ENCODE measurements around the gene MDFIC.

MDFIC gene

DNA sequence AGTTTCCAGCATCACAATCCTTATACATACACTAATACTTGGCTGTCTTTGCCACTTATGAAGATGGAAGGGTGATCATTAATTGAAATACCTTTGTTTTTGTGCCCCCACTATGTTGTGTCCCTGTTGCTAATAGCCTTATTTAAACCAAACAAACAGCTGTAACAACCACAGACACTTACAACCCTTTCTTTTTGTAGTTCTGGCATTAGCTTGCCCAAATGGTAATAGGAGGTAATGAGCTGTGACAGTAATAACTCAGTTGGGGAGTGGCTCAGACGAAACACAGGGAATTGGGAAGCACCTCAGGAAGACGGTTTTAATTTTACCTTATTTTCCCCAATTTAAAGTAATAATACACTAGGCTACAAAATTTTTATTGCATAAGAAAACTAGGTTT is 83.4 kb downstream of the MDFIC start:
- no peak for DNase-seq

DNA sequence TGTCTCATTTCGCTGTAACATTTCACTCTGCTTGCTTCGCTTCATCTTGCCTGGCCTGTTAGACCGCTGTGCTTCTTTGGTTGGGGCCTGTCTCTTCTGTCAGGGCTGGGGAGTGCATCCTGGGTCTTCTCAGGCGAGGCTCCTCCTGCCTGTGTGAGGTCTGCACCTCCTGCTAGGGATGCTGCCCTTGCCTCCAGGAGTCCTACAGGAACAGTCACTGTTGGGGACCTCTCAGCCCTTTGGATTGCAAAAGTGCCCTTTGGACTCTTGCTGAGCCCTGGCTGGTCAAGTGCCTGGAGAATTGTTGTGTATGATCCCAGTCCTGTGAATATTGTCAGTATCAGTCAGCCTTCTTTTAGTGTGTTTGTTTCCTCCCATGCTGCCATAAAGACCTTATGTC is 84.1 kb downstream of the MDFIC start:
- DNase-seq: no peak

DNA sequence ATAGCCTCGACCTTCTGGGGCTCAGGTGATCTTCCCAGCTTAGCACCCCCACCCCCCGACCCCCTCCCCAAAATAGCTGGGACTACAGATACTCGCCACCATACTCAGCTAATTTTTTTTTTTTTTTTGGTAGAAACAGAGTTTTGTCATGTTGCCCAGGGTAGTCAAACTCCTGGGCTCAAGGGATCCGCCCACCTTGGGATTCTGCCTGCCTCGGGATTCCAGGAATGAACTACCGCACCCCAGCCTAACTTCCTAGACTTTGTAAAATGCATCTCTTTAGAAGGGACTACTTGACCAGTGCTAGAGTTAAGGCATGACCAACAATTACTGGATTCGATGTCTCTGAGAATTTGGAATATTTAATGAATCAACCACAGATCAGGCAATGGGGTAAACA is 85.9 kb downstream of the MDFIC start:
- DNase-seq: no peak

DNA sequence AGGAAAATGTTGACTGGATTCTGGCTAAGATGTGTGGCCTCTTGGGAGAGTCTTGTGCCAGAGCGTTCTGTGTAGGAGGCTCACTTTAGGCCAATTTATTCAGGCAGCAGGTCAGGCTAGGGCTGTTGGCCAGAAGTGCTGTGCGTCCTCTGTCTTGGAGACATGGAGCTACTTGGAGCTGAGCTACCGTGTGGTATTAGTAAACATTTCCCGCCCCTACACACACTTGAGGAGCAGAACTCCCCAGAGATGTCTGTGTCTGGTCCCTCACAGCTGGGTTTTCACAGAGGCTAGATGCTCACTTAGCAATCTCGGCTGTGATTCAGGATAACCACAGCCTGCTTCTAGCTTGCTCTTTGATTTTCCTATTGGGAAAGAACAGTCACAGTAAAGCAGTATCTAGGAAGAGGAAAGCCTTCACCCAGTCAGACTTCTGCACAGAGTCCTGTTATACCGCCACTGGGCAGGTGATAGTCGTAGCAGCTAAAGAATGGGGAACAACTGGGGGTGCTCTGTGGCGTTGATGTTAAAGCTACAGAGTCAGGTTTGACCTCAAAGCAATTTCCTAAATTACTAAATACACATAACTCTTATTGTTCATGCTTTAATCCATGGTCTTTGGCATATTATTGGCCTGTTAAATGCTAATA is 86.7 kb downstream of the MDFIC start:
- no peak for DNase-seq

DNA sequence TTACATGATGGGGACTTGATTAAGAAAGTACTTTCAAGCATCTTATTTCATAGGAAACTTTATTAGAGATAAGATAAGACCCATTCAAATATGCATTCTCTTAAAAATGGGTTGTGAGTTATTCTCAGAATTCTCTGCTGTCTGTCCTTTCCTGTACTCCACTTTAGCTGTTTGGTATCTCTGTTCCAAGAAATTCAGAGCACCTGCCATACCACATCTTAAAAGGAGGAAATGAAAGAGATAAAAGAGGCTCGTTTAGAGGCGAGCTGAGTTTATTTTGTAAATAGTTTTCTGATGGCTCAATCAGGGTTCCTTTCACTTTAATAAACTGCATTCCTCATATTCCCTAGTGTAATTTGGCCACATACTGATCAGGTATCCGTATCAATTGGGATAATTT is 87.2 kb downstream of the MDFIC start:
- DNase-seq: no peak

DNA sequence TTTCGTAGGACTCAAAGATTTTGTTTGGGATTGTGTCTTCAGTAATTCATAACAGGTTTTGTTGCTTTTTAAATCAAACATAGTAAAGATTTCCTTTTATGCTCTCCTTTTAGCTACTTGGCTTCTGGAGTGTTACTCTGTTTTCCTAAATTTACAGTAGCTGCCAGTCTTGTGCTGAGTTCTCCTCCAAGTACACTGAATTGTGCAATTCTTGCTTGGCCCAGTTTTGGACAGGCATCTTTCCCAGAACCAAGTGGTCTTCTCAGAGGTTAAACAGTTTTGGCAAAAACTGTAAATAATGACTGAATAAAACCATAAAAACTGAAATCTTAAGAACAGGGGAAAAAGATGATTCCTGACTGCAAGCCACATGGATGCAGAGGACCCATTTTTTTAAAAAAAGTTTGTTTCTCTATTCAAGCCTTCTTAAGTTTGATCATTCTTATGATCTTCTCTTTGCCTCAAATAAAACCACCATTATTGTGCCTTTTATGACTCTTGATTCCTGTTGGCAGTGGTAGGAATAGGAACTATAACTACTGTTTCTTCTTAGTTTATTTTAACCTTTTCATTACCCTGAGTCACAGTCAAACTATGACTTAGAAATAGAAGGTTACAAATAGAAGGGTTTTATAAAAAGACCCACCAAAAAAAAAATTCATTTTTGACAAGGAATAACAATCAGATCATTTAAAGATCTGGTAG is 88.0 kb downstream of the MDFIC start:
- no peak for DNase-seq

DNA sequence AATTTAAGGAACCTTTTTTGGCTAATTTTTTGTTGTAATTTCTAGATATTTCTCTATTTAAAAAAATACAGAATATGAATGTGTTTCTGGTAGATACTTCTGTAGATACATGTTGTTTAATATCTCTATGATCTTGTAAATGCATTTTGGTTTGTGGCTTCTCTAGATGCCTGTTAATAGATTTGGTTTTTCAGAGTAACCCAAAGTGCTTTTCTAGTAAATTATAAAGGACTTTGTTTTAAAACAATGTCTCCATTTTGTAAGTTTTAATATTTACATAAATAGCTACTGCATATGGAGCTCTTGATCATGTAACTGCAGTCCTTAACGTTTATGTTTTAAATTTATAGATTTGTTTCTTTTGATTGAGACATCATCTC is 88.5 kb downstream of the MDFIC start:
- no peak for DNase-seq

DNA sequence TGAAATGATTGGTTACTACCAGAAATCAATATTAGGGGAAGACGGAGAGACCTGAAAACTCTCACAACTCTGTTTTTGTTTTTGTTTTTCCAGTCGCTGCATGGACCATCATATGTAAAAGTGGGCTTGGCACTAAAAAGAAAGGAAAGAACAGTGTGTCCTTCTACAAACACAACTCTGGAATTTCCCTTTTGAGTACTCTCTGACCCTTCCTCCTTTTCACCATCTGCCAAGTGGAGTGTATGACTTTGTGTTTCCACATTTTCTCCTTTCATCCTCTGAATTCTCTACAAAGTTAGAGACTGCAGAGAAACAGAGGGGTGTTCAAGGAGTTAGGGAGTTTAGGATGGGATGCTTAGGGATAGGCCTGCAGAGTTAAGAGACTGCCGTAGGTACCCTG is 92.0 kb downstream of the MDFIC start:
- no peak for DNase-seq

DNA sequence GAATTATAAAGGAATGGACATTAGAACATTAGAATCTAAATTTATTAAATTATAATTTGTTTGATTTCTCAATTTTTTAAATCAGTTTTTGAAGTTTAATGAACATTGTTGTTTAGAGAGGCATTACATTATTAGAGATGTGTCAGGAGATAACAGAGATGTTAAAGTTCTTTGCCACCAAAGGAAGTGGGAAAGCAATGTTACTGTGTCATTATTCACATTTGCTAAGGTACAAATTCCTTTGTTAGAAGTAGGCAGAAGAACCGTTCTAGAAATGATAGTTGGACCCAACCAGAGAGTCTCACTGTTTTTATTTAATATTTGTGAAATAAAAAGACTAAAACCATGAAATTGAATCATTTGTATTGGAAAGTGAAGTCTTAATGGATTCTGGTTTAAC is 92.9 kb downstream of the MDFIC start:
- DNase-seq: no peak

DNA sequence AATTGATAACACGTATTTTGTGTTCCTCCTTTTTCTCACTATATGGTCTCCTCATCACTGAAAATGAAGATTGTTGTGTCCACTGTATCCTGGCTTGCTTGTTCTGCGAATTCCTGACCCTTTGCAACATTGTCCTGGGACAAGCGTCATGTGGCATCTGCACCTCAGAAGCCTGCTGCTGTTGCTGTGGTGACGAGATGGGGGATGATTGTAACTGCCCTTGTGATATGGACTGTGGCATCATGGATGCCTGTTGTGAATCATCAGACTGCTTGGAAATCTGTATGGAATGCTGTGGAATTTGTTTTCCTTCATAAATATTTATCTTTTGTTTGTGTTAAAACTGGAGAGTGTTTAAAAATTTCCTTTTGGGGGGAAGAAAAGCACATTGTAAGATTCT is 93.7 kb downstream of the MDFIC start:
- no peak for DNase-seq

DNA sequence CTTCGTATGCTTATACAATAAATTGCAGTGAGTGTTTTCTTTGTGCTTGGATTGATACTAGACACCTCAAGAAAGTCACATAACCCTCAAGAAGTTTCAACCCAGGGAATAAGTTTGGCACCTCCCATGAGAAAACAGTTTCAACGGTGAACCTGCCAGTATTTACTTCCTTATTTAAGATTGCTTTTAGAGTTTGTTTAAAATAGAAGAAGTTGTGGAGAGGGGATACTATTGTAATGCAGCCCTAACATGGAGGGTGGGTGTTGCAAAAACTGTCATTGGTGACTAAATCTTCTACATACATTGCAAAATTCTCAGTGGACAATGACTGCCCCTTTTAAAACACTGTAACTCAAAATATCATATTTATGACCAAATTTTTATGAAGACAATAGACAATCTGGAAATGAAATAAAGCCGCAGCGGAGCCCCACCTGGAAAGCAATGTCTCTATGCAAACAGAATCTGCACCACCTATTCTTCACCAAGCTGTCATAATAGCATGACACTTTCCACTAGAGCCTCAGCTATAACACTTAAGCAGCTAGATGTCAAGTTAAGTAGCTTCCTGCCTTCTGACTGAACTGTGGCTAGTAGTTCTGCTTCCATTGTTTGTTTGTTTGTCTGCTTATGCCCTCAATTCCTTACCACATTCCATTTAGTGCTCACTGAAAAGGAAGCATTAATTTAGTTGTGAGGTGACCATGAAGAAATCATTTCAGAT is 98.2 kb downstream of the MDFIC start:
- DNase-seq: no peak

DNA sequence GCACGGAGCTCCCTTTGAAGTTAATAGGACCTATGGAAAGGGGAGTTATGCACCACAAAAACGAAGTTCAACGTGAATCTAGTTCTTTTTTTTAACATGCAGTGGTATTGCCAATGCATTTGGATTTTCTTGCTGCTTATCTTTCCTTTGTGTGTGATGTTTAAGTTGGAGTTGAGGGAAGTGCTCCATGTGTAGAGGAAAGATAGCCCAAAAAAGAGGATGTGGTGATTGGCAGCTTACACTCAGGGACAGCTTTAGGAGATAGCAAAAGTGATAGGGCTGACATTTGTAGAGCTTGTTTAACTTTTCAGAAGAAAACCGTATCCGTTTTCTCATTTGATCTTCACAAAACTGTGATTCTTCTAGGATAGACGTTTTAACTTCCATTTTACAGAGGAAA is 101.3 kb downstream of the MDFIC start:
- no peak for DNase-seq

DNA sequence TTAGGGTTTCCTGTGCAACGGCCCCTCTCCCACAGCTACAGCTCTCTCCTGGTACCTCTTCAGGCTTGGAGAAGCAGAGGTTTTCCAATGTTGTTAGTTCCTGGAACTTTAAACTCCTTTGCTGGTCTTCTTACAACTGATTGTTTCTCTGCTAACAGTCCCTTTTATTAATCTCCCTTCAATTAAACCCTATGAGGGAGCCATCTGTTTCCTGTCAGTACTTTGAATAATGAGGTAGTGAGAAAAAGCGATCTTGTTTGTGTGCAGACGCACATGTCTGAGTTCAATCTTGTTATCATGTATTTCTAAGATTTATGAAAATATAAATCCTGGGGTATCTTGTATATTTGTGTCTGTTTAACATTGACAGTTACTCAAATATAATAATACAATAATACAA is 102.4 kb downstream of the MDFIC start:
- DNase-seq: no peak

DNA sequence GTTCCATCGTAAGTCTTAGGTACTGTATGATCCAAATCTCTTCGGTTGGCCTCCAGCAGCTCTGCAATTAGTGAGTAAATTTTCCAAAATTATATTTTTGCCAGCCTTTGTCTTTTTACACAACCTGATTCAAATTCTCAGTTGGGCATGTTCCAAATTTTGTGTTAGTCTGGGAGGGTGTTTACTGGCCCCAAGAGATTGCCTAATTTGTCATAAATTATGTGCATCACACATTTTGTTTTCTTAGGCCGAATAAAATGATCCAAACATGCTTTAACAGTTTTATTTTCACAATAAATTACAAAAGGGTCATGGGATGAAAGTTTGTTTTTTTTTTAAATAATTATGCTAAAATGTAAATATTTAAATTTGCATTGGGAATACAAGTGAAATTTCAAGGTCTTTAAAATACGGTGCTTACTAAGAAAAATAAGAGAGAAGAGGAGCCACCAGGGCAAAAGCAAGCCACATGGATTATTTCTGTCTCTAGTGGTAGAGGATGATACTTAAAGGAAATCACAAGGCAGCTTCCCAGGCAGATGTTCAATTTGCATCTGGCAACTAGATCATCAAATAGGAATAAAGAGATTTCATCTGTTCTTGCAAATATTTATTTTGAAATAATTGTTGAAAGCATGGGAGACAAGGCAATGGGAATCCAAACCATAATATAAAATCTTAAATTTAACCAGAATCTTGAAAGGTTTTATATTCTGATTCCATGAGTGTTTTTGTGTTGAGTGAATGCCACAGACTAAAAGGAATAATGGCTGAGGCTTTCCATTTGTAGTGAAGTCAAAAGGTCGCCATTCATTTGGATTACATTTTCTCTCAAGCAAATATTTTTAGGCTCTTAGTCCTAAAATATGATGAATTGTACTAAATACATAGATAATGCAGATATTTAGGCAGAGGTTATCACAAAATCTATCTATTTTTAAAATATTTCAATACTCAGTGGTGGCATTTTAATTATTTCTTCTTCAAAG is 111.1 kb downstream of the MDFIC start:
- no peak for DNase-seq

DNA sequence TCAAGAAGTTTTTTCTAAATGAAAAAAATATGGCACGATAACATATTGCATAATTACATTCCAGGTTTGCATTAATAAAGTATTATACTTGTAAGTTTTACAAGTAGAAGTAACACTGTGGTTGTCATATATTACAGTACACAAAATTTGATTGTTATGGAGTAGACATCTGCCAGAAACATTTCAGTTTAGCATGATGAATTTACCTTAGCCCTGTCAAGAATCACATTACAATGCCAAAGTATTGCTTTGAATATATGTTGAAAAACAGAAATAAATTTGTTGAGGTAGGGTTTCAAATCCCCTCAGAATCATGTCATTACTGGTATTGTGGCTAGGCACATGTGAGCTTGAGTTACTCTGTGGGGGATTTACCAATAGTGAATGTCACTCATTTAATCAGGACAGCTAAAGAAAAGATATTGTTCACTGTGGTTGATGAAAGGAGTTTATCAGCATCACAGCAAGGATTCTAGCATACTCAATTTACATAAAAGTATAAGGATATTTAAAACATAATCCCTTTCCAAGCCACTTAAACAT is 112.1 kb downstream of the MDFIC start:
- no peak for DNase-seq

DNA sequence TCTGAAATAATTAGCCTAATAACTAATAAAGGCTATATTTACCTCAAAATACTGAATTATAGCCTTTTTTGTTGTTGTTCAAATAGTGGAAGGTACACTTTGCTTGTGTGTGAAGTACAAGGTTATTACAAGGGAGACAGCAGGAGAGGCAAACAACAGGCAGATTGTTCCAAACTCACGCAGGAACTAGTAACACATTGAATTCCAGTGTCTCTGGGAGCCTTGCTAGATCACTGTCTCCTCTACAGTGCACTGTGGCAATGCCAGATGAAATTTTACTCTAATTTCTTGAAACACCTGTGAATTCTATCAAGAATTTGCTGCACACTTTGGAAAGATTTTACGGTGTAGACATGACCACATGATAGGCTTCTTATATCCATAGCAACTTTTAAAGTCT is 112.6 kb downstream of the MDFIC start:
- no peak for DNase-seq

DNA sequence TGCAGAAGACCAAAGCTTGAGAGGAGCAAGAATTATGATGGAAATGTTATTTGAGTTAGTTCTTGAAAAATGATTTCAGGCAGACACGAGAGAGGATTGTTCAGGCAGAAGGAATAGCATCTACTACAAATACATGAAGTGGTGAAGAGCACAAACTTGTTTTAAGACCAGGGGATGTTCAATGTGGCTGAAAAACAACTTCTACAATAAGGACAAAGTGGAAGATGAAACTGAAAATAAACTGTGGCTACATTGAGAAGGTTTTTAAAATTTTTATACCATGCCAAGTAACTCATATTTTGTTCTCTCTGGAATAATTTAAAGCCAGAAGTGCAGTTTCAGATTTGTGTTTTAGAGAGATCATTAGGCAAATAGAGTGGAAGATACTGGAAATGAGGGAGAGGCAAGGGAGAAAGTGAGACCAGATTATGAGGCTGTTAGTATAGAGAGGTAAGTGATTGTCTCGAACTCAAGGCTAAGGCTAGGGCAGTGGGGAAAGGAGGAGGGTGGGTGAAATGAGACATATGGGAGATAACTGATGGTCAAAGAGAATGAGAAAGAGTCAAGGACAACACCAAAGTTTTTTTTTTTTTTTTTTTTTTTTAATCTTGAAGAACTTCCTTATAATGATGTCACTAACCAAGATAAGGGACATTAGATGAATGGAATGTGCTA is 115.4 kb downstream of the MDFIC start:
- no peak for DNase-seq

DNA sequence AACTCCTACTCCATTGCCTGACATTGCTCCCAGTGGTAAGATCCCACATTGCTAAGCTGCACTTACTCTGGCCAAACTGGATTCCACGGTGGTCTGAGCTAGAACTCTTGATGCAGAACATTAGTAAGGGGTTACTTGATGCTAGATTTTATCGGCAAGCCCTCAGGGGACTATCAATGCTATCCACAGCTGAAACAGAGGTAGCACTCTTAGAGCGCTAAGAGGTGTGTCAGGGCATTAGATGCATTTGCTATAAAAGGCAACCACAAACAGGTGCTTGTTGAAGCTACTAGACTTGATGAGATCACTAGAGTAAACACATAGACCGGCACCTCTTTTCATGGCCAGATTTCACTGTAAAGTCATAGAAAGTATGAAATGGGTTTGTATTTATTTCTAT is 116.3 kb downstream of the MDFIC start:
- DNase-seq: peak; percentile 96

DNA sequence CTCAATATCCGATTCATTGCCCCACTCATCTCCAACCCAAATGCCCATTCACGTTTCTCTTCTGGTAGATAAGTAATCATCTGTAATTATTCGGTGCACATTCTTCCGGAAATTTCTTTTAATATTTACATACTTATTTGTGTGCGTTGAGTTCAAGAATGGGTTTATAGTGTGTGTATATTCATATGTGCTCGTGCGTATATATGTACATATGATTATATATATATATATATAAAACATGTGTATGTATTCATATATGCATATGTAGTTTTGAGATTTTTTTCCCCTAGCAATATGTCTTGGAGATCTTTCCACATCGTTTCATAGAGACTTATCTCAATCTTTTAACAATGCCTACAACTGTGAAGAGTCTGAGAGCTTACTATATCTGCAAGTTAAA is 118.2 kb downstream of the MDFIC start:
- no peak for DNase-seq

DNA sequence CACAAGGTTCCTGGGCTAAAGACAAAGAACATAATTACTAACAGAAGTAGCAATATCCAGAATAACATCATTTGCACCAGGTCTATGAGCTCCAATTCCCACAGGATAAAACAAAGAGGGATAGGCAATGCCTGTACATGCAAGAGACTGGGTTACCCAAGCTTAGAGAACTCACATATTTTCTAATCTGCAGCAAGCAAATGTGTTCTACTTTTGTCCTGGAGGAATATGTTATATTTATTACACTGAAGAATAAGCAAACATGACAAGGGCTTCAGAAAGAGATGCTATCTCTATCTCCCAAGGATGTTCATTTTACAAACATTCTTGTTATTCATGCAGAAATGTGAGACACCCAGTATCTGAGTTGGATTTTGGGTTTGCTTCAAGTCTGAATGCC is 118.6 kb downstream of the MDFIC start:
- DNase-seq: no peak

DNA sequence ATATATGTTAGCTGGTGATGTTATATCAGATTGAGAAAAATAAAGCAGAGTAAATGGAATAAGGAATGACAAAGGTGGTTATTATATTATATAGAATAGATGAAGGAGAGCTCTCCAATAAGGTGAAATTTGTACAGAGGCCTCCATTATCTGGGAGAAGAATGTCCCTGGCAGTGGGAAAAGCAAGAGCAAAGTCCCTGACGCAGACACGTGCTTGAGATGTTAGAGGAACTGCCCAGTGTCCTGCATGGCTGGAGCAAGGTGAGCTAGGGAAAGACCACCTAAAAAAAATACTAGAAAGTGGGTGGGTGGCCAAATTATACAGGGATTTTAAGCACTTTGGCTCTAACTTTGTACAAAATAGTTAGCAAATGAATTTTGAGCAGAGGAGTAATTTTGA is 120.7 kb downstream of the MDFIC start:
- DNase-seq: no peak

DNA sequence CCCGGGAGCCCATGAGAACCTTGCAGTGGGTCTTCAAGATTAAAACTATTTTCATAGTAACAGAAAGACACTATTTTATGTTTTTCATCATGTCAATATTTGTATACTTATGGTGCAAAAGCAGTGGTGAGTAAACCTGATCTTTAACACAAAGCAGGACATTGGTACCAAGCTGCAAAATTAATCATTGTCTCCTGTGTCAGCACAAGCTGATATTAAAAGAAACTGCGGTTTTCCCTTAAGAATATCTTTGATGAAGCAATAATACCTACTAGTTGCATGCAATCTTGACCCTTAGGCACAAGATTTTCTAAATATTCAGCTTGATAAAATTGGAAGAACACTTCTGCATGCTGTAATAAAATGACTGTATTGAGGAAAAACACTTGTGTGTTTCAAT is 121.7 kb downstream of the MDFIC start:
- no peak for DNase-seq
